Natural killer cell (primary cell): ENCODE measurements around the gene KRT2. TPM values are rescaled to one million over a fixed set of nuclear protein-coding genes. Genes with fewer than 3 reads are reported as not detected.

ENCODE experiments used
- ATAC-seq, 3 donors: fragments of 150-1000 bp in 2 of 3; fragments of 200-7000 bp in 1 of 3; cut with Tn5 transposase; 1 replicate in 1 of 3; 2 replicates in 2 of 3; pipeline ENCODE4 v1.10.0; 2021; ENCODE audit warnings: mild to moderate bottlenecking in 2 of 3, moderate library complexity in 2 of 3
- DNase-seq, 2 donors: peaks; one replicate each; pipeline versions ENCODE4 v3.0.0 to v3.0.0-alpha.2; 2013 to 2021; ENCODE audit warnings: mixed read lengths in 1 of 2
- H3K27ac ChIP-seq: one replicate; pipeline ENCODE4 v1.5.1; 2013; ENCODE audit warnings: mild to moderate bottlenecking, low read length
- H3K27me3 ChIP-seq: one replicate; pipeline ENCODE4 v1.6.1; 2013; ENCODE audit warnings: low read length; ENCODE audit not compliant: control insufficient read depth, insufficient read depth
- H3K36me3 ChIP-seq: one replicate; pipeline ENCODE4 v1.6.1; 2013; ENCODE audit warnings: low read length; ENCODE audit not compliant: control insufficient read depth, insufficient read depth
- H3K4me1 ChIP-seq: one replicate; pipeline ENCODE4 v1.6.1; 2013; ENCODE audit warnings: low read length; ENCODE audit not compliant: control insufficient read depth, insufficient read depth
- H3K4me3 ChIP-seq: one replicate; pipeline ENCODE4 v1.5.1; 2013; ENCODE audit warnings: low read length
- H3K9me3 ChIP-seq: one replicate; pipeline ENCODE4 v1.6.1; 2013; ENCODE audit warnings: low read length; ENCODE audit not compliant: control insufficient read depth, insufficient read depth
- H3K27ac Mint-ChIP-seq, 2 donors: one replicate each; pipeline ENCODE4 v1.8.0; 2022; ENCODE audit warnings: mild to moderate bottlenecking in 2 of 2, mixed read lengths in 2 of 2, moderate library complexity in 1 of 2
- H3K27me3 Mint-ChIP-seq, 2 donors: one replicate each; pipeline ENCODE4 v1.8.0; 2022; ENCODE audit warnings: low read depth in 2 of 2, mixed read lengths in 2 of 2
- H3K36me3 Mint-ChIP-seq: one replicate; pipeline ENCODE4 v1.8.0; 2022; ENCODE audit warnings: mixed read lengths
- H3K4me1 Mint-ChIP-seq, 2 donors: one replicate each; pipeline ENCODE4 v1.8.0; 2022; ENCODE audit warnings: mixed read lengths in 2 of 2
- H3K4me3 Mint-ChIP-seq: one replicate; pipeline ENCODE4 v1.8.0; 2022; ENCODE audit warnings: mild to moderate bottlenecking, moderate library complexity, mixed read lengths
- H3K9me3 Mint-ChIP-seq, 2 donors: one replicate each; pipeline ENCODE4 v1.8.0; 2022; ENCODE audit warnings: mixed read lengths in 2 of 2
- WGBS: methylation state at CpG from one replicate; pipeline ENCODE4 v1.1.7; 2013; ENCODE audit warnings: missing lambda C conversion rate; ENCODE audit not compliant: insufficient coverage; 5-methylcytosine and 5-hydroxymethylcytosine counted together
- intact Hi-C: fragments of 100-400 bp; cut with micrococcal nuclease; formaldehyde crosslinking; loops from one replicate; pipeline ENCODE4 v1.14.2; 2022
- total RNA-seq, 4 donors: library from RNA; stranded (reverse); fragments of 120-200 nt in 1 of 4; gene quantifications; one replicate each; pipeline versions ENCODE4 v1.2.3 to v1.2.4, GENCODE V29; 2013 to 2022
- TF ChIP-seq, protein P1 (sequence below): fragments of 200-600 bp; IDR thresholded peaks from one replicate; pipeline ENCODE4 v1.8.0; 2022; ENCODE audit warnings: antibody characterized with exemption

KRT2 gene
- total RNA-seq, 3 donors from 2014 or later (not counting 1 experiment from before 2014, with no cell fraction given), result 0.63 to 1.4 (median 0.66) TPM

GRCh38 chr12:52607314-52607713 lies 44.7 kb downstream of the KRT2 start:
- H3K36me3 Mint-ChIP-seq, result peaks cover 14% of the 10 kb centered on the region
- intact Hi-C loops, result no loop called here
- H3K9me3 Mint-ChIP-seq, result no peaks in the 10 kb centered on the region
- H3K4me1 Mint-ChIP-seq, result peaks cover 46 to 58% of the 10 kb centered on the region in 2 donors
- ATAC-seq (no peak), DNase-seq (no peak)
- TF ChIP-seq, protein P1, sequence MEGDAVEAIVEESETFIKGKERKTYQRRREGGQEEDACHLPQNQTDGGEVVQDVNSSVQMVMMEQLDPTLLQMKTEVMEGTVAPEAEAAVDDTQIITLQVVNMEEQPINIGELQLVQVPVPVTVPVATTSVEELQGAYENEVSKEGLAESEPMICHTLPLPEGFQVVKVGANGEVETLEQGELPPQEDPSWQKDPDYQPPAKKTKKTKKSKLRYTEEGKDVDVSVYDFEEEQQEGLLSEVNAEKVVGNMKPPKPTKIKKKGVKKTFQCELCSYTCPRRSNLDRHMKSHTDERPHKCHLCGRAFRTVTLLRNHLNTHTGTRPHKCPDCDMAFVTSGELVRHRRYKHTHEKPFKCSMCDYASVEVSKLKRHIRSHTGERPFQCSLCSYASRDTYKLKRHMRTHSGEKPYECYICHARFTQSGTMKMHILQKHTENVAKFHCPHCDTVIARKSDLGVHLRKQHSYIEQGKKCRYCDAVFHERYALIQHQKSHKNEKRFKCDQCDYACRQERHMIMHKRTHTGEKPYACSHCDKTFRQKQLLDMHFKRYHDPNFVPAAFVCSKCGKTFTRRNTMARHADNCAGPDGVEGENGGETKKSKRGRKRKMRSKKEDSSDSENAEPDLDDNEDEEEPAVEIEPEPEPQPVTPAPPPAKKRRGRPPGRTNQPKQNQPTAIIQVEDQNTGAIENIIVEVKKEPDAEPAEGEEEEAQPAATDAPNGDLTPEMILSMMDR, result no peak
- Histone ChIP-seq H3K9me3 (no peaks in the 10 kb centered on the region), H3K27ac (no peak overlapping the region), H3K4me3 (no peak overlapping the region), H3K27me3 (no peaks in the 10 kb centered on the region), H3K36me3 (no peaks in the 10 kb centered on the region), H3K4me1 (peaks cover 22% of the 10 kb centered on the region)
- H3K27ac Mint-ChIP-seq, result peak overlapping the region; percentile 8 to 52
- H3K4me3 Mint-ChIP-seq, result no peak overlapping the region
- peaks cover 0 to 9% of the 10 kb centered on the region in 2 donors for H3K27me3 Mint-ChIP-seq
- WGBS, result 54% methylated on average over 1 of the region's 1 CpG

GRCh38 chr12:52606581-52607218 lies 45.3 kb downstream of the KRT2 start:
- DNase-seq (no peak), ATAC-seq (no peak)
- Histone ChIP-seq H3K9me3 (no peaks in the 10 kb centered on the region), H3K36me3 (no peaks in the 10 kb centered on the region), H3K27me3 (no peaks in the 10 kb centered on the region), H3K4me1 (peaks cover 22% of the 10 kb centered on the region), H3K27ac (no peak overlapping the region), H3K4me3 (no peak overlapping the region)
- H3K27ac Mint-ChIP-seq, result peak overlapping the region in 1 of 2 donors; percentile 52
- H3K9me3 Mint-ChIP-seq, result no peaks in the 10 kb centered on the region
- H3K4me3 Mint-ChIP-seq, result no peak overlapping the region
- H3K27me3 Mint-ChIP-seq, result peaks cover 0 to 13% of the 10 kb centered on the region in 2 donors
- H3K36me3 Mint-ChIP-seq, result peaks cover 14% of the 10 kb centered on the region
- H3K4me1 Mint-ChIP-seq, result peaks cover 49 to 54% of the 10 kb centered on the region in 2 donors
- 88% methylated on average over 6 of the region's 7 CpGs for whole genome bisulfite sequencing
- TF ChIP-seq, protein P1, result no peak
- intact Hi-C loops, result no loop called here

DNA sequence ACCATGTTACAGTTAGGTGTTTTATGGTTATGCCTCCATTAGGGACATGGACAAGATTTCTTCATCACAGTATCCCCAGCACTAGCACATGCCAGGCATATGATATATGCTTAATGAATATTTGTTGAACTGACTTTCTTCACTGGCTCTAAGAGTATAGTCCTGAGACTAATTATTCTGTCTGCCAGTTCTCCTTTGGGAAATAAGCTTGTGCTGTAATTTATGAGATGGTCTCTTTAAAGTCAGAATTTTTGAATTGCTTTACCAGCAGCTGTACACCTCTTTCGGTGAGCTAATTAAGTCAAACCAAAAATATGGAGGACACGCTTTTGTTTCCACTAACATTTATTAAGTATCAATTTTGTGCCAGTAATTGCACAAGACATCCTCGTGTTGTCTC lies 45.9 kb downstream of the KRT2 start:
- no peak for DNase-seq
- Mint-ChIP-seq H3K27me3 (peaks cover 0 to 15% of the 10 kb centered on the region in 2 donors), H3K4me3 (no peak overlapping the region), H3K36me3 (peaks cover 14% of the 10 kb centered on the region), H3K27ac (peak overlapping the region in 1 of 2 donors; percentile 54), H3K4me1 (peaks cover 47 to 50% of the 10 kb centered on the region in 2 donors), H3K9me3 (no peaks in the 10 kb centered on the region)
- no peaks in the 10 kb centered on the region for H3K9me3 ChIP-seq
- no peak for ATAC-seq
- H3K27me3 ChIP-seq, result peaks cover 2% of the 10 kb centered on the region
- H3K27ac ChIP-seq, result no peak overlapping the region
- WGBS, result 83% methylated on average over 3 of the region's 3 CpGs
- peaks cover 22% of the 10 kb centered on the region for H3K4me1 ChIP-seq
- intact Hi-C loops, result no loop called here
- no peak overlapping the region for H3K4me3 ChIP-seq
- no peaks in the 10 kb centered on the region for H3K36me3 ChIP-seq
- TF ChIP-seq, protein P1, result no peak

DNA sequence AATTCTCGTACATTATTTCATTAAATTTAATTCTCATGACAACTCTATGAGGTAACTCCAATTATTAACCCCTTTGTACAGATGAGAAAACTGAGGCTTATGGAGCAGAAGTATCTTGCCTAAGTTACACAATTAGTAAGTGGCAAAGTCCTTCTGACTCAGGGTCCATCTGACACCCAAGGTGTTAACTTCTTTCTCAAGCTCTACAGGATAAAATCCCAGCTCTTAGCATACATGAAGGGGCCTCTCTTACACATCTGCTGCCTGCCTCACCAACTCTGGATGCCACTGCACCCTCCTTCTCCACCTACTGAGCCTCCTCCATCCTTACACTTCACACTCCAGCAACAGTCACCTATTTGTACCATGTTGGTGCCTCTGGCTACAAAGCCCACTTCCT lies 46.5 kb downstream of the KRT2 start:
- H3K27me3 Mint-ChIP-seq, result peaks cover 0 to 18% of the 10 kb centered on the region in 2 donors
- peak overlapping the region in 1 of 2 donors; percentile 54 for H3K27ac Mint-ChIP-seq
- TF ChIP-seq, protein P1, result no peak
- H3K4me1 ChIP-seq, result peaks cover 17% of the 10 kb centered on the region
- WGBS, result 100% methylated on average over 1 of the region's 1 CpG
- H3K27me3 ChIP-seq, result peaks cover 6% of the 10 kb centered on the region
- DNase-seq, result no peak
- no peaks in the 10 kb centered on the region for H3K9me3 Mint-ChIP-seq
- no peak overlapping the region for H3K27ac ChIP-seq
- H3K9me3 ChIP-seq, result no peaks in the 10 kb centered on the region
- H3K4me3 Mint-ChIP-seq, result no peak overlapping the region
- no peaks in the 10 kb centered on the region for H3K36me3 ChIP-seq
- no peak for ATAC-seq
- H3K4me3 ChIP-seq, result no peak overlapping the region
- peaks cover 14% of the 10 kb centered on the region for H3K36me3 Mint-ChIP-seq
- intact Hi-C loops, result no loop called here
- peaks cover 42 to 45% of the 10 kb centered on the region in 2 donors for H3K4me1 Mint-ChIP-seq
